ENCODE data around the gene TLR10. TPM values are rescaled to one million over a fixed set of nuclear protein-coding genes. Genes with fewer than 3 reads are reported as not detected.
A peak's percentile ranks its signal among the peaks of the same experiment; 100 is the strongest.

The TLR10 gene
- total RNA-seq, 4 donors from 2014 or later, result under 0.01 to 0.22 TPM; not detected in 2

GRCh38 chr4:38749336-38749735, 33.5 kb downstream of the TLR10 start:
- Histone ChIP-seq H3K27ac (no peak overlapping the region), H3K36me3 (no peaks in the 10 kb centered on the region), H3K27me3 (no peaks in the 10 kb centered on the region), H3K9me3 (peaks cover 0 to 6% (median 0%) of the 10 kb centered on the region in 4 donors), H3K4me1 (peaks cover 0 to 29% (median 8%) of the 10 kb centered on the region in 4 donors), H3K4me3 (no peak overlapping the region)
- 48 to 56% methylated on average over 4 of the region's 4 CpGs for WGBS, 2 donors
- no peak for DNase-seq (ENCODE audit: low spot score in 2 of 2)
- TF ChIP-seq POLR2A (IDR thresholded peaks at IDR 0.05) (no peak), CTCF (IDR thresholded peaks at IDR 0.05) (no peak), EP300 (IDR thresholded peaks at IDR 0.05) (no peak)

- H3K4me1 ChIP-seq, result peaks cover 0 to 21% (median 6%) of the 10 kb centered on the region in 4 donors
- no peak for DNase-seq (ENCODE audit: low spot score in 2 of 2)
These were observed 35.2 kb downstream of the TLR10 start for GRCh38 chr4:38747629-38748028.

GRCh38 chr4:38745881-38746280, 36.9 kb downstream of the TLR10 start:
- no peak overlapping the region for H3K4me3 ChIP-seq
- no peak for DNase-seq (ENCODE audit: low spot score in 2 of 2)
- 96 to 98% methylated on average over 5 of the region's 5 CpGs for WGBS, 2 donors
- H3K4me1 ChIP-seq, result peaks cover 0 to 4% (median 0%) of the 10 kb centered on the region in 4 donors
- H3K27me3 ChIP-seq, result no peaks in the 10 kb centered on the region
- no peak overlapping the region for H3K27ac ChIP-seq
- no peak for TF ChIP-seq CTCF (IDR thresholded peaks at IDR 0.05)
- no peak for TF ChIP-seq EP300 (IDR thresholded peaks at IDR 0.05)
- no peak for TF ChIP-seq POLR2A (IDR thresholded peaks at IDR 0.05)
- H3K36me3 ChIP-seq, result no peaks in the 10 kb centered on the region
- H3K9me3 ChIP-seq, result peaks cover 0 to 6% (median 0%) of the 10 kb centered on the region in 4 donors

More at GRCh38 chr4:38747629-38748028, 35.2 kb downstream of the TLR10 start:
- Histone ChIP-seq H3K27ac (no peak overlapping the region), H3K36me3 (no peaks in the 10 kb centered on the region), H3K4me3 (no peak overlapping the region), H3K27me3 (no peaks in the 10 kb centered on the region), H3K9me3 (peaks cover 0 to 6% (median 0%) of the 10 kb centered on the region in 4 donors)
- TF ChIP-seq CTCF (IDR thresholded peaks at IDR 0.05), result no peak
- no peak for TF ChIP-seq EP300 (IDR thresholded peaks at IDR 0.05)
- TF ChIP-seq POLR2A (IDR thresholded peaks at IDR 0.05), result no peak

GRCh38 chr4:38743866-38744265, 38.9 kb downstream of the TLR10 start:
- Histone ChIP-seq H3K36me3 (no peaks in the 10 kb centered on the region), H3K4me3 (no peak overlapping the region), H3K9me3 (peaks cover 0 to 6% (median 0%) of the 10 kb centered on the region in 4 donors), H3K4me1 (no peaks in the 10 kb centered on the region), H3K27me3 (no peaks in the 10 kb centered on the region), H3K27ac (no peak overlapping the region)
- TF ChIP-seq CTCF (IDR thresholded peaks at IDR 0.05) (no peak), EP300 (IDR thresholded peaks at IDR 0.05) (peak in 1 of 2 donors; percentile 32), POLR2A (IDR thresholded peaks at IDR 0.05) (no peak)
- DNase-seq (ENCODE audit: low spot score in 2 of 2), result no peak
- 85 to 86% methylated on average over 1 of the region's 1 CpG for WGBS, 2 donors

- H3K9me3 ChIP-seq, result no peaks in the 10 kb centered on the region
- 84 to 87% methylated on average over 2 of the region's 2 CpGs for WGBS, 2 donors
- no peak for DNase-seq (ENCODE audit: low spot score in 2 of 2)
- H3K4me1 ChIP-seq, result no peaks in the 10 kb centered on the region
- no peaks in the 10 kb centered on the region for H3K36me3 ChIP-seq
- H3K27me3 ChIP-seq, result no peaks in the 10 kb centered on the region
- no peak overlapping the region for H3K27ac ChIP-seq
- TF ChIP-seq POLR2A (IDR thresholded peaks at IDR 0.05) (no peak), EP300 (IDR thresholded peaks at IDR 0.05) (no peak), CTCF (IDR thresholded peaks at IDR 0.05) (no peak)
- H3K4me3 ChIP-seq, result no peak overlapping the region
These were observed 42.5 kb downstream of the TLR10 start for GRCh38 chr4:38740303-38740702.

All from tibial nerve (tissue), 4 donors.